ENCODE measurements around the gene COL23A1.
"Not testable (repeated sequence)": the region's sequence is repeated elsewhere in the genome, so short reads cannot be mapped to it uniquely, and the experiment has no call there.

Gene COL23A1

DNA sequence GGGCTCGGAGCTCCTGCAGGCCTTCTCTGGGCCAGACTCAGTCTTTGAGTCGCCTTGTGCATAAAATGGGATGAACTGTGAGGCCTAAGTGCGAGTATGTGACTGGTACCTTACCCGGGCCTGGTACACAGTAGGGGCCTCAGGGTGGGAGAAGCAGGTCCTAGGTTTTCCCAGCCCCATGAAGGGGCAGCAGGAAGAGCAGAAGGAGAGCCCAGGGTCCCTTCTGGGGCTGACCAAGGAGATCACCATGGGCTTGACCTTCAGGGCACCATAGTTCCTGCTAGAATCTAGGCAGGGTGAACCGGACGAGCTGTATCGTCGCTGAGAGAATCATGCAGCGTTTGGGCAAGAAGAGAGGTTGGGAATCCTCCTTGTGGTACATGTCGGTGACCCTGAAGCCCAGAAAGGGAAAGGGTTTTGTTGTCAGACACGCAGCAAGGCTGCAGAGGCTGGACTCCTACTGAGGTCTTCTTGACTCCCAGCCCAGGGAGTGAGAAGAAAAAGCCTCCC, 357.2 kb downstream of the COL23A1 start:
- Histone ChIP-seq H3K9me3 (no peaks in the 10 kb centered on the region), H3K4me3 (ENCODE audit: low read depth in 1 of 2, low read length in 1 of 2) (peak overlapping the region; percentile 70 to 96), H3K36me3 (peaks cover 21% of the 10 kb centered on the region), H3K27ac (peak overlapping the region; percentile 96), H3K4me1 (ENCODE audit: control insufficient read depth in 1 of 2, insufficient read depth in 1 of 2, low read depth in 1 of 2, low read length in 1 of 2) (peaks cover 54 to 64% of the 10 kb centered on the region in 2 experiments), H3K27me3 (no peaks in the 10 kb centered on the region)
- TF ChIP-seq, protein P1, sequence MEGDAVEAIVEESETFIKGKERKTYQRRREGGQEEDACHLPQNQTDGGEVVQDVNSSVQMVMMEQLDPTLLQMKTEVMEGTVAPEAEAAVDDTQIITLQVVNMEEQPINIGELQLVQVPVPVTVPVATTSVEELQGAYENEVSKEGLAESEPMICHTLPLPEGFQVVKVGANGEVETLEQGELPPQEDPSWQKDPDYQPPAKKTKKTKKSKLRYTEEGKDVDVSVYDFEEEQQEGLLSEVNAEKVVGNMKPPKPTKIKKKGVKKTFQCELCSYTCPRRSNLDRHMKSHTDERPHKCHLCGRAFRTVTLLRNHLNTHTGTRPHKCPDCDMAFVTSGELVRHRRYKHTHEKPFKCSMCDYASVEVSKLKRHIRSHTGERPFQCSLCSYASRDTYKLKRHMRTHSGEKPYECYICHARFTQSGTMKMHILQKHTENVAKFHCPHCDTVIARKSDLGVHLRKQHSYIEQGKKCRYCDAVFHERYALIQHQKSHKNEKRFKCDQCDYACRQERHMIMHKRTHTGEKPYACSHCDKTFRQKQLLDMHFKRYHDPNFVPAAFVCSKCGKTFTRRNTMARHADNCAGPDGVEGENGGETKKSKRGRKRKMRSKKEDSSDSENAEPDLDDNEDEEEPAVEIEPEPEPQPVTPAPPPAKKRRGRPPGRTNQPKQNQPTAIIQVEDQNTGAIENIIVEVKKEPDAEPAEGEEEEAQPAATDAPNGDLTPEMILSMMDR (IDR thresholded peaks at IDR 0.05): no peak

DNA sequence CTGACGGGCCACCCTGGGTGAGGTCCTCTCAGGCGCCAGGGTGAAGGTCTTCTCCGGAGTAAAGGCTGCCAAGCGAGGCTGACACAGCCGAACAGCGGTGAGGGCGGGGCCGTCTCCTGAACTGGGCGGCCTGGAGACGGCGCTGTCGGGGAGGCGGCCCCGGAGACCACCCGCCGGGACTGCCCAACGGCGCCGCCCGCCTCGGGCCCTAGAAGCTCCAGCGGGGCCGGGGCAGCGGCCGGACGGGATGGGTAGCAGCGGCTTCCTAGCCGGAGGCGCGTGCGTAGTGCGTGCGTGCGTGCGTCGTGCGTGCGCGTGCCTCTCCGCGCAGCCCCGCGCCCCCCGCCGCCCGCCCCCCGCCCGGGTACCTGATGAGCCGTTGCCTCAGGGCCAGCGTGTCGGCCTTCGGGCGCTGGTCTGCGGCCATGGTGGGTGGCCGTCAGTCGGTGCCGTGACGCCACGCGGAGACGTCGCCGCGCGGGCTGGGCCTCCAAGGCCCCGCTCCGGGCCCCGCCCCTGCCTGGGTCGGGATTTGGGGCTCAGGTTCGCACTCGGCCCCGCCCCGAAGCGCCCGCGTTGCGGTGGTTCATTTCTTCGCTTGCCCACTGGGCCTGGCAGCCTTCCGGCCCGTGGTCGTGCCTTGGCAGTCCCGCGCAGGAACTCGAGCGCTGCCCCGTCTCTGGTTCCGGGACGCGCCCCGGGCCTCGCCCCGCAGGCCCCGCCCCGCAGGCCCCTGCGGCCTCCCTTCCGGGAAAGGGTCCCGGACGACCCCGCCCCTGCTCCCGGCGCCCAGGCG, 357.9 kb downstream of the COL23A1 start, which contains the start of gene PHYKPL:
TSS of gene PHYKPL (minus strand) at position 679 of the 796 bp plus-strand sequence. CDS start at position 427, 252 bp downstream.
- TF ChIP-seq, protein P1 (IDR thresholded peaks at IDR 0.05): no peak
- H3K4me3 ChIP-seq (ENCODE audit: low read depth in 1 of 2, low read length in 1 of 2): peak within 1 kb of the TSS; percentile 70 to 96
- H3K36me3 ChIP-seq: peaks cover 27% of the 10 kb centered on the region
- H3K9me3 ChIP-seq: no peaks in the 10 kb centered on the region
- H3K27me3 ChIP-seq: no peaks in the 10 kb centered on the region
- peak within 1 kb of the TSS; percentile 96 for H3K27ac ChIP-seq
- peaks cover 48 to 57% of the 10 kb centered on the region in 2 experiments for H3K4me1 ChIP-seq (ENCODE audit: control insufficient read depth in 1 of 2, insufficient read depth in 1 of 2, low read depth in 1 of 2, low read length in 1 of 2)

DNA sequence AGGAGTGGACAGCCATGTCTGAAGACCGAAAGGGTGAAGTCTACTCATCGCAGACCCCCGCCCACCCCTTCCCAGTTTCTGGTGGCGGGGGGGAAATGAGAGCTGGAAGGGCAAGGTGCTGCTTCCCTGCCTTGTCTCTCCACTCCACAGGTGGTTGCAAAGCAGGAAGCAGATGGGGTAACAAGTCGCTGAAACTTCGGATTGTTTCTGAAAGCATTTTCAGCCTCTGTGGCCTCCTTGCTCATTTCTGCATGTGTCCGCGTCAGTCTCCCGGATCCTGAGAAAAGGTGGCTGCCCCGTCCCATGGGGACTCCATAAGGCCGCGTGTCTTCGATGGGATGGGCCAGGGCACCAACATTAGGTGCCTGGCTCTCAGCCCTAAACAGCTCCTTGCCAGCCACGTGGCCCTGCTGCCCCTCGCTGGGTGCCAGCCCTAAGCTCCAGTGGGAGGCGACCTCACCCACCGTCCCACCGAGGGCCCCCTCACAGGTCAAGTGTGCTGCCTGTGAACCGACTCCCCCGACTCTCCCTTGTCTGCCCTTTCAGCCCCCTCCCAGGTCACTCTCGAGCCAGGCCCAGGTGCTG, 358.6 kb downstream of the COL23A1 start:
- Histone ChIP-seq H3K4me1 (ENCODE audit: control insufficient read depth in 1 of 2, insufficient read depth in 1 of 2, low read depth in 1 of 2, low read length in 1 of 2) (peaks cover 46 to 51% of the 10 kb centered on the region in 2 experiments), H3K9me3 (no peaks in the 10 kb centered on the region), H3K36me3 (peaks cover 34% of the 10 kb centered on the region), H3K4me3 (ENCODE audit: low read depth in 1 of 2, low read length in 1 of 2) (peak overlapping the region; percentile 70 to 96), H3K27ac (peak overlapping the region; percentile 96), H3K27me3 (no peaks in the 10 kb centered on the region)
- TF ChIP-seq, protein P1 (IDR thresholded peaks at IDR 0.05): no peak

DNA sequence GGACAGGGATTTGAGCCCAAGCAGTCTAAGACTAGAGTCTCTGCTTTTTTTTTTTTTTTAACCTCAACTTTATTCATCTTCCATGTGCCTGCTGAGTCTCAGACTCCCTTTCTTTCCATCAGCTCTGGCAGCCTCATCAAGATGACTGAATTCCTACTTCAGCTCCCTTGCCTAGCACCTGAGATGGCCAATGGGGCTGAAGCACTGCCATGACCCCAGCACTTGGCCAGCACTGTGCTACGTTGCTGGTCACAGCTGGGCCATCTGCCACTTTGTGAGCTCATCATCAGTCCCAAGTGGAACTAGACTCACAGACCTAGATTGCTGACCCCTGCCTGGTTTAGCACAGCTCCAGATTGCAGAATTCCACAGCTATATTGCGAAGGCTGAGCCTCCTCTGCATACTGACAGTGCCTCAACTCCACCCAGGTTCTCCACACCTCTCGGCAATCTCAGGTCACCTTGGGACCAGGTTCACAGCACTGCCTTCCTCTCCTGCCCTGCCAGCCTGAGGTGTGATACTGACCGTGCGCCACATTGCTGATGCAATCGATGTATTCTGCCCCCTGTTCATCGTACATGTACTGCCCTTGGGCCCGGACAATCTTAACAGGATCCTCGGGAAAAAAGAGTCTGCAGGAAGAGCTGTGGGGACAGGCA, 359.2 kb downstream of the COL23A1 start:
- H3K27ac ChIP-seq: peak overlapping the region; percentile 96
- peaks cover 41% of the 10 kb centered on the region for H3K36me3 ChIP-seq
- H3K4me1 ChIP-seq (ENCODE audit: control insufficient read depth in 1 of 2, insufficient read depth in 1 of 2, low read depth in 1 of 2, low read length in 1 of 2): peaks cover 41 to 44% of the 10 kb centered on the region in 2 experiments
- H3K27me3 ChIP-seq: no peaks in the 10 kb centered on the region
- peak overlapping the region; percentile 70 to 96 for H3K4me3 ChIP-seq (ENCODE audit: low read depth in 1 of 2, low read length in 1 of 2)
- no peaks in the 10 kb centered on the region for H3K9me3 ChIP-seq
- TF ChIP-seq, protein P1 (IDR thresholded peaks at IDR 0.05): no peak

DNA sequence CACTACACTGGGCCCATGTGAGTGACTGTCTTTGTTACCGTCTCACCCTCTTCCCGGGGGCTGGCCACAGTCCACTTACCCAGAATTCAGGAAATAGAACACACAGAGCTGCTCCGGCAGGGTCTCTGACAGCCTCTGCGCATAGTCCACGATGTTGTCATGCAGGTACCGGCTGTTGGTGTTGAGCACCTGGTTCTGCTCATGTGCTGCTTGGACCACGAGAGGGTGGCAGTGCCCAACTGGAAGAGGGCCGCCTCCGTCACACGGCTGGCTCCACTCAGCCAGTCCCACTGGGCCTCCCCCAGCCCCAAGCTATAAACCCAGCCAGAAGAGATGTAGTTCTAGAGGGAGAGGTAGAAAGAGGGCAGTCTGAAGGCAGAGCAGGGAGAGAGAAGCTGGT, 360.3 kb downstream of the COL23A1 start:
- Histone ChIP-seq H3K36me3 (peaks cover 50% of the 10 kb centered on the region), H3K4me3 (ENCODE audit: low read depth in 1 of 2, low read length in 1 of 2) (no peak overlapping the region), H3K27ac (no peak overlapping the region)

DNA sequence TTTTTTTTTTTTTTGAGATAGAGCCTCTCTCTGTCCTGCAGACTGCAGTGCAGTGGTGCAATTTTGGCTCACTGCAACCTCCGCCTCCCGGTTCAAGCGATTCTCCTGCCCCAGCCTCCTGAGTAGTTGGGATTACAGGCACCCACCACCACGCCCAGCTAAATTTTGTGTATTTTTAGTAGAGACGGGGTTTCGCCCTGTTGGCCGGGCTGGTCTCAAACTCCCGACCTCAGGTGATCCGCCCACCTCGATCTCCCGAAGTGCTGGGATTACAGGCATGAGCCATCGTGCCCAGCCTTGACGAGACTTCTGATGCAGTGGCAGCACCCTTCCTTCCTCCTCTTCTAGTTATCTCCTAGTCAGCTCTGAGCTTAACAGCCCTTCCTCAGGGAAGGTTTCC, 361.1 kb downstream of the COL23A1 start:
- not testable (repeated sequence) for H3K27me3 ChIP-seq; H3K4me3 ChIP-seq (ENCODE audit: low read depth in 1 of 2, low read length in 1 of 2); H3K27ac ChIP-seq; H3K9me3 ChIP-seq
- peaks cover 58% of the 10 kb centered on the region for H3K36me3 ChIP-seq
- peaks cover 30 to 31% of the 10 kb centered on the region in 2 experiments for H3K4me1 ChIP-seq (ENCODE audit: control insufficient read depth in 1 of 2, insufficient read depth in 1 of 2, low read depth in 1 of 2, low read length in 1 of 2)

More for the DNA sequence above, 360.3 kb downstream of the COL23A1 start:
- no peaks in the 10 kb centered on the region for H3K27me3 ChIP-seq
- H3K9me3 ChIP-seq: no peaks in the 10 kb centered on the region
- TF ChIP-seq, protein P1 (IDR thresholded peaks at IDR 0.05): no peak
- peaks cover 37 to 39% of the 10 kb centered on the region in 2 experiments for H3K4me1 ChIP-seq (ENCODE audit: control insufficient read depth in 1 of 2, insufficient read depth in 1 of 2, low read depth in 1 of 2, low read length in 1 of 2)

Data from neutrophil (primary cell).